GM18520 (cell line): ENCODE data around the gene RELB.

Experiments
- ATAC-seq: cut with Tn5 transposase; IDR thresholded peaks from one replicate; pipeline ENCODE4 v1.9.1; 2021; ENCODE audit not compliant: unreplicated experiment

The RELB gene

DNA sequence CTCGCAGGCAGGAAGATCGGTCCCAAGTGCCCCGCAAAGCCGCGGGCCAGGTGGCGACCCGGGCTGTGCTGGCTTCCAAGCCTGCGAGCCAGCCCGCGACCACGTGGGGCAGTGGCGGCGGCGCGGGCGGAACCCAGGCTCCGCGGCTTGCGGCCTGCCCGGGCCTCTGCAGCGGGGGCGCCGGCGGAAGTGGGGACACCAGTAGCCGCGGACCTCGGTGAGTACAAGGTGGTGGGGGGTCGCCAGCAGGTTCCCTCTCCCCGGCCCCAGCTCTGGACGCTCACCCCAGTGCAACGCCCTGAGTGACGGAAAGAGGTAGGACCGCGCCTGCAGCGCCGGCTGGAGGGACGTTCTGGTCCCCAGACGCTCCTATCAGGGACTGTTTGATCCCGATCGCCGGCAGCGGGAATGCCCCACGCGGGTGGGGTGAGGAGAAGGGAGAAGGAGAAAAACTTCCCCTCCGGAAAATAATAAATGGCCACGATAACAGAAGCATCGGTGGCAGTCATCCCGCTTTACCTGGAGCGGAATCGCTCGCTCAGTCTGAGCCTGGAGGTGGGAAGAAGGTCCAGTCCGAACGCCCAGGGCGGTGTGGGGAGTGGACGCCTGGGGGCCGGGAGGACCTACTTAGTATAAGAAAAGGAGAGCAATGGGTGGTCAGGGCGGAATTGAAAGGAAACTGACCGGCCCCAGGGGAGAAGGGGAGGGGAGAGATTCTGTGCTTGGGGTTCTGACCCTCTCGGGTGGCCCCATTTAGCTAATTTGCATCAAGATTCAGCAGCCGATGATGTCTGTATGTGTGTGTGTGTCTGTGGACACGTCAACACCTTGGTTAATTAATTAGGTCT is 78.0 kb downstream of the RELB start, which contains the start of gene GEMIN7:
TSS of gene GEMIN7 (plus strand) at position 198 of the 848 bp plus-strand sequence. CDS start 10,855 bp downstream, outside the sequence.
- peak; percentile 20 for ATAC-seq

DNA sequence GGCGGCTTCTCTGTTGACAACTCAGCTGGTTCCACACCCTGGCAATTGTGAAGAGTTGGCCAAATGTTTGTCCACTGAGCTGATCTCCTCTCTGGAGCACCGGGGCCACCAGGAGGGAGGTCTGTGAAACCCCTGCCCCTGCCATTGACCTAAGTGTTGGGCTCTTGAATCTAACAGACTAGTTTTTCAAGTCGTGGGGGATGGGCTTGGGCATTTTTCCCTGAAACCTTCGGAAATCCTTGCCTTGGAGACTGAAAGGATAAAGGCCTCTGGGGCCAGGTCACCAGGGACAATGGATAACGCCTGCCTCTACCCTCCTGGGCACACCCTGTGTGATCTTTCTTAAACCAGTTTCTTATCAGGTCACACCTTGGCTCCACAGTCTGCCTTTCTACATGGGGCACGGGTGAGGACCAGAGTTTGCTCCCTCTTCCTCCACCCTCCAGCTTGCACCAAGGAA is 78.7 kb downstream of the RELB start:
- no peak for ATAC-seq

DNA sequence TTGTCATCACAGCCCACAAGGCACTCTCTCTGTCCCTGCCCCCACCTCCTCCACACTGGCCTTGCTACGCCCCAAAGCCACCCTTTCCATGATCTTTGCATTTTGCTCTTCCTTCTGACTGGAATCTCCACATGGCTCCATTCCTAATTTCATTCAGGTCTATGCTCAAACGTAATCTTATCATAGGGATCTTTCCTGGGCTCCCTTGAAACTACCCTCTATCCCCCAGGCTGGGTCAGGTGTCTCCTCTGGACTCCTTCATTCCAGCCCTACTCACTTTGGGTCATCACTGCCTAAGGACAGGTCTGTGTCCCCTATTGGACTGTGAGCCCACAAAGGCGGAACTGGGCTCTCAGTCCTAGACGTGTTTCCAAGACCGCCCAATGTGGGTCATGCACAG is 80.9 kb downstream of the RELB start:
- ATAC-seq: no peak

DNA sequence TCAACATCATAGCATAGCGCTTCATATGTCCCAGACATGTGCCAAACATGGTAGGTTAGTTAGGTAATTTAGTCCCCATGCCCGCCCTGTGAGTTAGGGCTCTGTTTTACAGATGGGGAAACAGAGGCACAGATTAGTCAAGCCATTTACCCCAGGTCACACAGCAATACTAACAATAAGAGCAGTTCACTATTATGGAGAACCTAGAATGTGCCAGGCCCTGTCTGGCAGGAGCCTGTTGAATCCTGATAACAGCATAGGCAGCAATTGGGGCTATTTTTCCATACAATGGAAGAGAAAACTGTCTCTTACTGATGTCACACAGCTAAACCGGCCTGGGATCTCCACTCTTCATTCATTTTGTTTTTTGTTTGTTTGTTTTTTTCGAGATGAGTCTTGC is 85.2 kb downstream of the RELB start:
- no peak for ATAC-seq

DNA sequence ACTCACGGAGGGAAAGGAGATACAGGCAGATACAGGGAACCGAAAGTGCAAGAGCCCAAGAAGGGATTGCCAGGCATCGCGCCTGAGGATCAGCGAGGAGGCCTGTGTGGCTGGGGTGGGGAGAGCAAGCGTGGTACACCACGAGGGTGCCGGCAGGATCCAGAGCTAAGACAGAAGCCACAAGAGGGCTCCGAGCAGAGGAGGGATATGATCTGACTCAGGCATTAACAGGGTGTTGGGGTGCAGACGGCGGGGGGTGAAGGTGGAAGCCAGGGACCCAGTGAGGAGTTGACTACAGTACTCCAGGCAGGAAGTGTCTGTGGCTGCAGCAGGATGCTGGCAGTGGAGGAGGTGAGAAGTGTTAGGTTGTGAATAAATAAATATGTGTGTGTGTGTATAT is 86.3 kb downstream of the RELB start:
- ATAC-seq: no peak
